ENCODE results near the gene HES7.
A peak's percentile ranks its signal among the peaks of the same experiment; 100 is the strongest.

The HES7 gene

DNA sequence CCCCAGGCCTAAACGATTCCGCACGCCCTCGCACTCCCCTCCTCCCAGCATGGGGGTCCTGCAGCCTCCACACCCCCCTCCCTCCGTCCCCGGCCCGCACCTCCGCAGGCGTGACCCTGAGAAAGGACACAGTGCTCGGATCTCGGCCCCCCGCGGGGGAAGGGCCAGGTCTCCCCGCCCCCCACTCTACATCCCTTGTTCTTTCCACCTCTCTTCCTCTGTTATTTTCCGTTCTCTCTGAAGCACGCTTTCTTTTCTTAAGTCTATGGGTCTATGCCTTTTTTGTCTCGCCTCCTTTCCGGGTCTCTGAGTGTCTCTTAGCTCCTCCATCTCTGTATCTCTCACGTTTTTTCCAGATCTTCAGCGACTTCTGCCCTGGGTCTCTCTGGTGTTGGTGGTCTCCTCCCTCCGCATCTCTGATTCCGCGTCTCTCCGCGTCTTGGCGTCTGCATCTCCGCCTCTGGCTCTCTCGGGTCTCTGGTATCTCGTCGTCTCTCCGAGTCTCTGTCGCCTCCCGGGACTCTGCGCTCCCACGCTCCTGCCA is 2.1 kb upstream of the HES7 start:
- DNase-seq (ENCODE audit: low read depth), result no peak
- H3K4me3 ChIP-seq (ENCODE audit: control insufficient read depth, low read depth, low read length), result peak overlapping the region; percentile 78
- TF ChIP-seq, protein P1, sequence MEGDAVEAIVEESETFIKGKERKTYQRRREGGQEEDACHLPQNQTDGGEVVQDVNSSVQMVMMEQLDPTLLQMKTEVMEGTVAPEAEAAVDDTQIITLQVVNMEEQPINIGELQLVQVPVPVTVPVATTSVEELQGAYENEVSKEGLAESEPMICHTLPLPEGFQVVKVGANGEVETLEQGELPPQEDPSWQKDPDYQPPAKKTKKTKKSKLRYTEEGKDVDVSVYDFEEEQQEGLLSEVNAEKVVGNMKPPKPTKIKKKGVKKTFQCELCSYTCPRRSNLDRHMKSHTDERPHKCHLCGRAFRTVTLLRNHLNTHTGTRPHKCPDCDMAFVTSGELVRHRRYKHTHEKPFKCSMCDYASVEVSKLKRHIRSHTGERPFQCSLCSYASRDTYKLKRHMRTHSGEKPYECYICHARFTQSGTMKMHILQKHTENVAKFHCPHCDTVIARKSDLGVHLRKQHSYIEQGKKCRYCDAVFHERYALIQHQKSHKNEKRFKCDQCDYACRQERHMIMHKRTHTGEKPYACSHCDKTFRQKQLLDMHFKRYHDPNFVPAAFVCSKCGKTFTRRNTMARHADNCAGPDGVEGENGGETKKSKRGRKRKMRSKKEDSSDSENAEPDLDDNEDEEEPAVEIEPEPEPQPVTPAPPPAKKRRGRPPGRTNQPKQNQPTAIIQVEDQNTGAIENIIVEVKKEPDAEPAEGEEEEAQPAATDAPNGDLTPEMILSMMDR (conservative IDR thresholded peaks at IDR 0.05; ENCODE audit: control insufficient read depth, insufficient read depth, low read depth, low read length), result no peak

DNA sequence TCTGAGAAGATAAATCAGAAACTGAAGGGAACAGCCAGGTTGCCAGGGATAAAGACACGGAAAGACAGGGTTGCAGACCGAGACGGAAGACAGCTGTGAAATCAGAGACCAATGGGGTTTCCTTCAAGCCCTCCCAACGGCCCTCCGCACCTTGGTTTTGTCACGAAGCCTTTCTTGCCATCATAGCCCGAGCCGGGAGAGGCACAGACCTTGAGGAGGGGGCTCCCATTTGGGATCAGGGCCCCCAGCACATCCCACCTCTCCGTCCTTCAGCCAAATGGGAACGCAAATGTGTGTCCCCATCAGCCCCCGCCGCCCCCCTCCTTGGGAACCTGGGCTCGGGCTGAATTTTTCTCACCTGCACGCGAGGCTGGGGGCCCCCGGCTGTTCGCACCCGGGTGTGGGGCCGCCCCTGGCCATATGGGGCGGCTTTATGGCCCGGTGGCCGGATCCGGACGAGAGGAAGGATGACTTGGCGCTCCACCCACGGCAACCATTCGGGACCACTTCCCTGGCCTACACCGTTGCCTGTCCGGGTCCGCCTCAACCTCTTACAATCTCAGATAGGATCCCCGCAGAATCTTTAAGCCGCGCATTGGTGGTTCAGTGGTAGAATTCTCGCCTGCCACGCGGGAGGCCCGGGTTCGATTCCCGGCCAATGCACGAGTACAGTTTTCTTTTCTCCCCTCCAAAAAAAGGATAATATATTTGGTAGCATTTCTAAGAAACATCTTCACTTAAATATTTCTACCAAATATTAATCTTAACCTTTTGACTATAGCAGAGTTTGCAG is 1.4 kb upstream of the HES7 start:
- TF ChIP-seq, protein P1 (conservative IDR thresholded peaks at IDR 0.05; ENCODE audit: control insufficient read depth, insufficient read depth, low read depth, low read length), result no peak
- H3K4me3 ChIP-seq (ENCODE audit: control insufficient read depth, low read depth, low read length), result peak overlapping the region; percentile 78
- DNase-seq (ENCODE audit: low read depth), result peak; percentile 68

DNA sequence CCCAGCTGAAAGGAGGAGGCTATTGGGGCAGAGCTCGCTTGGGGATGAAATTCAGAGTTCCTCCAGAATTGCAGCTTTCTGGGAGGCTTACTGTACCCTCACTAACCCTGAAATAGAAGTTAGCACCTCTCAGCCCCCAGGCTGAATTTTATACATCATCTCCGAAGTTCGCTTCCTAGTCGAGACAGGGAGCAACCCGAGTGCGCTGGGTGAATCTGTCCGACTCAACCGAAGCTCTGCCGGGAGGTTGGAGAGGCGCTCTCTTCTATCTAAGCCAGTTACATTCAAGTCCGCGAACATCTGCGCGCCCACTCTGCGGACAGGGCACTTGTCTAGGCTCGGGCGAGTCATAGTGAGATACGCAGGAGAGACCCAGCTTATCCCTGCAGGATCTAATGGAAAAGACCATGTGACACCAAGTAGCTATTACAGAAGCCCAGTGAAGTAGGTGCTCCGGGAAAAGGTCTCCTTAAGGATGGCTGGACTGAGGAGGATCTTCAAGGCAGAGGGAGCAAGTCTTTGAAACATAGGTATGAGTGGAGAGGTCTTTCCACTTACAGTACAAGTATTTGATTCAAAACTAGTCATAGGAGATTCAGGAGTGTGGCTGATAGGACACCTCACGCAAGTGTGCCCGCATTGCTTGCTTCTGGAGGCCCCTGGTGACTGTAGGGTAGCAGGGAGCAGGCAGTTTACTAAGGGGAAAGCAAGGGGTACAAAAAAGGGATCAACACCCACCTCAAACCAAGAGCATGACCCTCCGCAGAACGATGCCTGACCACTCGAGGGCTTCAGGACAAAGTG is 646 bp upstream of the HES7 start:
- no peak for DNase-seq (ENCODE audit: low read depth)
- peak overlapping the region; percentile 48 for H3K4me3 ChIP-seq (ENCODE audit: control insufficient read depth, low read depth, low read length)
- TF ChIP-seq, protein P1 (conservative IDR thresholded peaks at IDR 0.05; ENCODE audit: control insufficient read depth, insufficient read depth, low read depth, low read length), result no peak

DNA sequence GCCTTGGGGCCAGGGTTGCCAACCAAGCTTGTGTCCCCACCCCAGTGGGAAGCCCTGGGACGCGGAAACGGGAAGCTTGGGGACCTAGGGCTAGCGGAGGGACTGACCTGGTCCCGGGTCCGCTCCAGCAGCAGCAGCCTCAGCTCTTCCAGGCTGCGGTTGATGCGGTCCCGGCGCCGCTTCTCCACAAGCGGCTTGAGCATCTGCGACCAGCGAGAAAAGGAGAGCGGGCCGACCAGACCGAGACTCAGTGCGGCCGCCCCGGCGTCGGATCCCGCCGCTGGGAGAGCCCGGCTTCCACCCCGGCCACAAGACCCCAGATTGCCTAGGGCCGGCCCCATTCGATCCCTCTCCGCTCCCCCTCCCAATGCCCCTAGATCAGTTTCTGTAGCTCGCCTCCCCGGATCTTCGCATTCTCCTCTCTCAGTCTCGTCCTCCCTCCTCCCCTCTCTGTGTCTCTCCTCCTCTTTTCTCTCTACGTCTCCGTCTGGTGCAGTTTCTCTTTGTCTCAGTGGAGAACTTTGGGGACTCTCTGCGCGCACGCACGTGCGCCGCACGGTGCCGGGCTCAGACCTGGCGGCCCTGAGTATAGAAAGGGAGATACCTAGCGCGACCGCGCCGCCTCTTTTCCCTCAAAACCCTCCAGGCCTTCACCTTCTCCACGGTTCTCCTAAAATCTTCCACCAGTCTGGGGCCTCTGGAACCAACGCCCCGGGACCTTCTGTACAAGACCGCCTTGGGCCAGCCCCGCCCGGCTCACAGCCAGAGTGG is 797 bp downstream of the HES7 start:
- TF ChIP-seq, protein P1 (conservative IDR thresholded peaks at IDR 0.05; ENCODE audit: control insufficient read depth, insufficient read depth, low read depth, low read length), result no peak
- DNase-seq (ENCODE audit: low read depth), result no peak
- H3K4me3 ChIP-seq (ENCODE audit: control insufficient read depth, low read depth, low read length), result peak overlapping the region; percentile 48

DNA sequence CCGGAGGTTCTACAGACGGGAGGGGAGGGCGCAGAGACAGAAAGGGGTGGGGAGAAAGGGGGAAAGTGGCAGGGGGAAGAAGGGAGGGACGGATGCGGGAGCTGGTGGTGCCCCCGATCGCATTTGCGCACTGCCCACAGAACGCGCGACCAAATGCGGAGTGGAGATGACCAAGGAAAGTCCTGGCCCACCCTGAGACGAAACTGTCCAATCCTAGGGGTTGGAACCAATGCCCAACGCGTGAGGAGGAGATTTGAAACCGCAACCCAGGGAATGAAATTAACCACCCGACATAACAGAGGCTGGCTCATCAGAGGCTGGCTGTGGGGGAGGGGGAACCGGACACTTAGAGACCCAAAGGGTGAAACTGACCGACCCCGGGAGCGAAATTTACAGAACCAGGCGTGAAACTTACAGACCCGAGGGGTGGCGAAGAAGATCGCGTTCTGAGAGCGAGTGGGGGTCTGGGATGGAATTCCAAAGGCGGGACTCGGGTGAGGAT is 1.4 kb downstream of the HES7 start:
- DNase-seq (ENCODE audit: low read depth), result peak; percentile 66
- H3K4me3 ChIP-seq (ENCODE audit: control insufficient read depth, low read depth, low read length), result peak overlapping the region; percentile 48
- TF ChIP-seq, protein P1 (conservative IDR thresholded peaks at IDR 0.05; ENCODE audit: control insufficient read depth, insufficient read depth, low read depth, low read length), result no peak

All from fibroblast of mammary gland (primary cell).